ENCODE measurements around the gene F7.
A peak's percentile ranks its signal among the peaks of the same experiment; 100 is the strongest.

The F7 gene

GRCh38 chr13:113121928-113122471 is 16.4 kb downstream of the F7 start:
- TF ChIP-seq ZNF548 (tag by site-specific recombination; IDR thresholded peaks at IDR 0.05) = no peak
- TF ChIP-seq ZNF501 (tag by site-specific recombination; IDR thresholded peaks at IDR 0.05) = no peak
- no peak for TF ChIP-seq ZNF426 (tag by site-specific recombination; IDR thresholded peaks at IDR 0.05)
- TF ChIP-seq ZNF341 (tag by site-specific recombination; IDR thresholded peaks at IDR 0.05; ENCODE audit: low read depth) = no peak
- no peak for TF ChIP-seq KLF17 (tag by site-specific recombination; IDR thresholded peaks at IDR 0.05)
- TF ChIP-seq ZNF707 (tag by site-specific recombination; IDR thresholded peaks at IDR 0.05) = no peak
- TF ChIP-seq ZNF169 (tag by site-specific recombination; IDR thresholded peaks at IDR 0.05) = no peak
- no peak for TF ChIP-seq ZNF837 (tag by site-specific recombination; IDR thresholded peaks at IDR 0.05)
- no peak for TF ChIP-seq GLIS2 (tag by site-specific recombination; IDR thresholded peaks at IDR 0.05)
- TF ChIP-seq ZNF610 (tag by site-specific recombination; IDR thresholded peaks at IDR 0.05; ENCODE audit: borderline replicate concordance) = no peak
- TF ChIP-seq ZNF747 (tag by site-specific recombination; IDR thresholded peaks at IDR 0.05) = no peak
- no peaks in the 10 kb centered on the region for H3K36me3 ChIP-seq (ENCODE audit: control insufficient read depth in 2 of 2, insufficient read depth in 1 of 2, low read length in 2 of 2)
- ChIA-PET POLR2A (no interaction called here), CTCF (no interaction called here)
- no peak overlapping the region for H3K4me3 ChIP-seq (ENCODE audit: low read depth, low read length)
- no peaks in the 10 kb centered on the region for H3K9me3 ChIP-seq (ENCODE audit: control insufficient read depth, insufficient read depth, low read depth, low read length)
- H3K27ac ChIP-seq (ENCODE audit: extremely low read depth, low read depth, low read length) = no peak overlapping the region
- no peaks in the 10 kb centered on the region for H3K4me1 ChIP-seq (ENCODE audit: control insufficient read depth, insufficient read depth, low read length)

- no peak within 1 kb of the TSS for H3K27ac ChIP-seq (ENCODE audit: extremely low read depth, low read depth, low read length)
- no peaks in the 10 kb centered on the region for H3K36me3 ChIP-seq (ENCODE audit: control insufficient read depth in 2 of 2, insufficient read depth in 1 of 2, low read length in 2 of 2)
- ChIA-PET POLR2A (no interaction called here), CTCF (no interaction called here)
- H3K9me3 ChIP-seq (ENCODE audit: control insufficient read depth, insufficient read depth, low read depth, low read length) = no peaks in the 10 kb centered on the region
- no peaks in the 10 kb centered on the region for H3K4me1 ChIP-seq (ENCODE audit: control insufficient read depth, insufficient read depth, low read length)
- H3K4me3 ChIP-seq (ENCODE audit: low read depth, low read length) = no peak within 1 kb of the TSS
- no peak for TF ChIP-seq ZNF488 (tag by site-specific recombination; IDR thresholded peaks at IDR 0.05)
- peak; percentile 28 for TF ChIP-seq ZIC2 (tag by site-specific recombination; IDR thresholded peaks at IDR 0.05)
- TF ChIP-seq ZXDB (tag by site-specific recombination; IDR thresholded peaks at IDR 0.05) = no peak
- TF ChIP-seq ZNF362 (tag by site-specific recombination; IDR thresholded peaks at IDR 0.05) = no peak
- no peak for TF ChIP-seq ZFP3 (tag by site-specific recombination; IDR thresholded peaks at IDR 0.05; ENCODE audit: low read depth)
- TF ChIP-seq PRDM6 (tag by site-specific recombination; IDR thresholded peaks at IDR 0.05) = no peak
- TF ChIP-seq ZNF555 (tag by site-specific recombination; conservative IDR thresholded peaks at IDR 0.05) = no peak
- no peak for TF ChIP-seq ZNF548 (tag by site-specific recombination; IDR thresholded peaks at IDR 0.05)
- no peak for TF ChIP-seq ZNF785 (tag by site-specific recombination; IDR thresholded peaks at IDR 0.05)
- TF ChIP-seq ZNF16 (tag by site-specific recombination; IDR thresholded peaks at IDR 0.05; ENCODE audit: low read depth) = no peak
- no peak for TF ChIP-seq ZBTB1 (tag by site-specific recombination; IDR thresholded peaks at IDR 0.05)
- TF ChIP-seq SP2 (tag by site-specific recombination; IDR thresholded peaks at IDR 0.05) = peak; percentile 24; the same call in 1 of the 2 replicates
- no peak for TF ChIP-seq ZNF558 (tag by site-specific recombination; IDR thresholded peaks at IDR 0.05)
- no peak for TF ChIP-seq ZBTB20 (tag by site-specific recombination; IDR thresholded peaks at IDR 0.05)
- no peak for TF ChIP-seq ZNF157 (tag by site-specific recombination; IDR thresholded peaks at IDR 0.05)
- no peak for TF ChIP-seq ZNF521 (tag by site-specific recombination; IDR thresholded peaks at IDR 0.05)
- TF ChIP-seq ZNF341 (tag by site-specific recombination; IDR thresholded peaks at IDR 0.05; ENCODE audit: low read depth) = peak; percentile 70
- no peak for TF ChIP-seq MYNN (tag by site-specific recombination; IDR thresholded peaks at IDR 0.05; ENCODE audit: borderline replicate concordance)
Observed at GRCh38 chr13:113122550-113123225, 17.1 kb downstream of the F7 start, which contains the start of gene F10. F10 (plus strand) TSS chr13:113122799; CDS start chr13:113122856, 57 bp downstream.

All from HEK293 (cell line).